HEK293T (cell line): ENCODE measurements around the gene OSTN.

Experiments used
- ELF4 ChIP-seq: fragments of 450-650 bp; IDR thresholded peaks from 2 replicates; pipeline ENCODE4 v1.6.1; 2017; ENCODE audit warnings: antibody characterized with exemption
- FOXA1 ChIP-seq: fragments of 450-650 bp; IDR thresholded peaks from 2 replicates; pipeline ENCODE4 v1.6.1; 2016; ENCODE audit warnings: mild to moderate bottlenecking
- FOXK2 ChIP-seq: fragments of 450-650 bp; IDR thresholded peaks from 2 replicates; pipeline ENCODE4 v1.6.1; 2016; ENCODE audit warnings: mild to moderate bottlenecking
- FOXM1 ChIP-seq: fragments of 450-650 bp; IDR thresholded peaks from 2 replicates; pipeline ENCODE4 v1.6.1; 2017; ENCODE audit warnings: mild to moderate bottlenecking, borderline replicate concordance
- L3MBTL2 ChIP-seq: fragments of 450-650 bp; conservative IDR thresholded peaks from 2 replicates; pipeline ENCODE4 v1.6.1; 2016; ENCODE audit warnings: mild to moderate bottlenecking
- LEF1 ChIP-seq: fragments of 450-650 bp; IDR thresholded peaks from 2 replicates; pipeline ENCODE4 v1.6.1; 2017; ENCODE audit warnings: mild to moderate bottlenecking, borderline replicate concordance
- NFRKB ChIP-seq: fragments of 450-650 bp; IDR thresholded peaks from 2 replicates; pipeline ENCODE4 v1.6.1; 2016; ENCODE audit warnings: mild to moderate bottlenecking, moderate library complexity
- PKNOX1 ChIP-seq: fragments of 450-650 bp; IDR thresholded peaks from 2 replicates; pipeline ENCODE4 v1.6.1; 2016
- SP1 ChIP-seq: fragments of 450-650 bp; IDR thresholded peaks from 2 replicates; pipeline ENCODE4 v1.6.1; 2017
- SUZ12 ChIP-seq: fragments of 450-650 bp; IDR thresholded peaks from 2 replicates; pipeline ENCODE4 v1.6.1; 2016; ENCODE audit warnings: mild to moderate bottlenecking

GRCh38 chr3:191263850-191264249 lies 64.8 kb downstream of the OSTN start:
- TF ChIP-seq LEF1 (no peak), NFRKB (no peak), FOXM1 (no peak), FOXA1 (no peak), SUZ12 (no peak), ELF4 (no peak), PKNOX1 (no peak), L3MBTL2 (no peak), FOXK2 (no peak), SP1 (no peak)
